Effector CD8-positive, alpha-beta T cell (primary cell): ENCODE measurements around the gene HSPA13.
"Not testable (repeated sequence)": the region's sequence is repeated elsewhere in the genome, so short reads cannot be mapped to it uniquely, and the experiment has no call there.

Source experiments
- DNase-seq: peaks from one replicate; lab custom pipeline; 2025; lab: John Stamatoyannopoulos, UW
- total RNA-seq, 4 experiments: gene quantifications; one replicate each; lab custom pipeline; 2026; lab: John Stamatoyannopoulos, UW

HSPA13 gene
- total RNA-seq, result 42.0 to 116 (median 57.7) reads per million in 4 experiments

GRCh38 chr21:14382835-14383595 lies at the start of gene HSPA13:
TSS of gene HSPA13 (minus strand) at chr21:14383146. CDS start at chr21:14383119, 27 bp downstream.
- DNase-seq, result peak; percentile 98

GRCh38 chr21:14418920-14419319 lies 36.0 kb upstream of the HSPA13 start:
- DNase-seq, result no peak

GRCh38 chr21:14414932-14415508 lies 32.1 kb upstream of the HSPA13 start:
- DNase-seq, result no peak

GRCh38 chr21:14405962-14406361 lies 23.0 kb upstream of the HSPA13 start:
- no peak for DNase-seq

GRCh38 chr21:14405225-14405624 lies 22.3 kb upstream of the HSPA13 start:
- DNase-seq, result no peak

GRCh38 chr21:14403681-14404318 lies 20.9 kb upstream of the HSPA13 start:
- no peak for DNase-seq

- no peak for DNase-seq
Observed at GRCh38 chr21:14401217-14401616, 18.3 kb upstream of the HSPA13 start.

GRCh38 chr21:14388282-14388681 lies 5.3 kb upstream of the HSPA13 start:
- no peak for DNase-seq

- no peak for DNase-seq
Observed at GRCh38 chr21:14384453-14384852, 1.5 kb upstream of the HSPA13 start.

- DNase-seq, result no peak
Observed at GRCh38 chr21:14383596-14384180, 742 bp upstream of the HSPA13 start.

GRCh38 chr21:14382486-14382834 lies 486 bp downstream of the HSPA13 start:
- DNase-seq, result no peak

- DNase-seq, result no peak
Observed at GRCh38 chr21:14376854-14377253, 6.1 kb downstream of the HSPA13 start.

- DNase-seq, result no peak
Observed at GRCh38 chr21:14366998-14367397, 15.9 kb downstream of the HSPA13 start.

GRCh38 chr21:14361958-14362357 lies 21.0 kb downstream of the HSPA13 start:
- DNase-seq, result no peak

- no peak for DNase-seq
Observed at GRCh38 chr21:14358775-14359174, 24.2 kb downstream of the HSPA13 start.

GRCh38 chr21:14356746-14357145 lies 26.2 kb downstream of the HSPA13 start:
- no peak for DNase-seq

GRCh38 chr21:14354515-14354914 lies 28.4 kb downstream of the HSPA13 start:
- DNase-seq, result no peak

- DNase-seq, result no peak
Observed at GRCh38 chr21:14353726-14354125, 29.2 kb downstream of the HSPA13 start.

- DNase-seq, result no peak
Observed at GRCh38 chr21:14353231-14353630, 29.7 kb downstream of the HSPA13 start.

GRCh38 chr21:14327346-14327745 lies 55.6 kb downstream of the HSPA13 start:
- DNase-seq, result not testable (repeated sequence)

GRCh38 chr21:14325595-14325994 lies 57.4 kb downstream of the HSPA13 start:
- no peak for DNase-seq
